ENCODE results near the gene LPAR1. TPM values are rescaled to one million over a fixed set of nuclear protein-coding genes. Genes with fewer than 3 reads are reported as not detected.

LPAR1 gene
- total and polyA plus RNA-seq, 10 of the 15 experiments (the other 5 are each of a cell fraction or from before 2014, with no cell fraction given), result 3.3 to 12.9 (median 8.4) TPM

- TF ChIP-seq HCFC1 (IDR thresholded peaks at IDR 0.05; ENCODE audit: low read length), result no peak
- no peak for TF ChIP-seq IKZF1 (conservative IDR thresholded peaks at IDR 0.05)
- no peak for TF ChIP-seq MTA2 (IDR thresholded peaks at IDR 0.05; ENCODE audit: low read depth)
- no peak for TF ChIP-seq CUX1 (IDR thresholded peaks at IDR 0.05; ENCODE audit: insufficient replicate concordance, low read depth, low read length)
Observed at GRCh38 chr9:110908894-110909293, 129.4 kb downstream of the LPAR1 start (continued).

GRCh38 chr9:110900917-110901316 is 137.4 kb downstream of the LPAR1 start:
- WGBS (ENCODE audit: insufficient coverage, insufficient replicate concordance, low lambda C conversion rate, missing lambda C conversion rate), result 33% methylated on average over 6 of the region's 6 CpGs
- Histone ChIP-seq H3K4me1 (ENCODE audit: control insufficient read depth, insufficient read depth, low read length) (no peaks in the 10 kb centered on the region), H3K4me3 (no peak overlapping the region), H3K9ac (ENCODE audit: control insufficient read depth, insufficient read depth, low read length) (no peak overlapping the region), H3K36me3 (ENCODE audit: control insufficient read depth in 2 of 2, insufficient read depth in 2 of 2, low read length in 1 of 2) (no peaks in the 10 kb centered on the region), H2AFZ (ENCODE audit: control insufficient read depth, low read depth, low read length) (no peak overlapping the region; the same call in 1 of the 2 replicates), H3K79me2 (ENCODE audit: control insufficient read depth, insufficient read depth, low read length) (no peaks in the 10 kb centered on the region), H3K27me3 (replicated peaks in 1 of 2; ENCODE audit: control insufficient read depth in 2 of 2, insufficient read depth in 2 of 2, low read length in 1 of 2) (no peaks in the 10 kb centered on the region), H4K20me1 (ENCODE audit: control insufficient read depth, insufficient read depth) (no peaks in the 10 kb centered on the region), H3K9me3 (replicated peaks; ENCODE audit: control insufficient read depth, insufficient read depth, low read length) (peaks cover 10% of the 10 kb centered on the region; the same call in 2 of the 3 replicates), H3K27ac (ENCODE audit: control insufficient read depth, insufficient read depth) (no peak overlapping the region), H3K4me2 (ENCODE audit: control insufficient read depth, insufficient read depth) (no peak overlapping the region)
- ChIA-PET RAD21 (ENCODE audit: unreplicated experiment) (interaction anchor here (1.1 kb wide), 1 partner anchor 9 kb away, joined by 3 read pairs; no protein-coding TSS in a partner anchor), CTCF (no interaction called here), SMC1A (ENCODE audit: uncharacterized antibody, unreplicated experiment) (interaction anchor here (0.8 to 1.2 kb wide), 2 partner anchors 13 to 27 kb away, joined by 3 read pairs; no protein-coding TSS in a partner anchor), POLR2A (interaction anchor here (0.6 kb wide), 1 partner anchor 9 kb away, joined by 3 read pairs; no protein-coding TSS in a partner anchor)
- BruUV-seq (replicated peaks), result no TSS peak
- FAIRE-seq (no peak), DNase-seq (ENCODE audit: low read depth, low spot score) (no peak), ATAC-seq (no peak)
- intact Hi-C loops (cut with micrococcal nuclease; ENCODE audit: unreplicated experiment) (no loop called here), in situ Hi-C loops (cut with MboI) (no loop called here)
- TF ChIP-seq JUNB (IDR thresholded peaks at IDR 0.05) (peak; percentile 24; the same call in 1 of the 2 replicates), DPF2 (IDR thresholded peaks at IDR 0.05) (no peak), ZSCAN29 (IDR thresholded peaks at IDR 0.05) (no peak), BCL3 (IDR thresholded peaks at IDR 0.05; ENCODE audit: borderline replicate concordance, insufficient read depth, low read depth, low read length, poor library complexity, severe bottlenecking) (peak; percentile 15), RBBP5 (conservative IDR thresholded peaks at IDR 0.05) (no peak), NFIC (IDR thresholded peaks at IDR 0.05; ENCODE audit: low read depth, low read length) (peak; percentile 43; the same call in 1 of the 2 replicates), SIN3A (IDR thresholded peaks at IDR 0.05; ENCODE audit: low read depth, low read length) (no peak), CBFB (IDR thresholded peaks at IDR 0.05; ENCODE audit: low read depth) (no peak), MXI1 (IDR thresholded peaks at IDR 0.05; ENCODE audit: low read depth, low read length) (no peak), FOXM1 (IDR thresholded peaks at IDR 0.05; ENCODE audit: low read depth, low read length) (0 out of 2 replicates have a peak, but pooled peaks have one; percentile 9)

Measured in GM12878 (cell line).